Skin epidermis (tissue), 12 donors: Measurements from ENCODE around the gene IL1RL1.

ENCODE experiments used
- H3K27ac ChIP-seq, 21 experiments: fragments of 200-600 bp; sonication (generic) in 11 of 21; one replicate each; pipeline ENCODE4 v1.5.0; 2020; ENCODE audit warnings: mild to moderate bottlenecking in 3 of 21, inconsistent platforms in 2 of 21, moderate library complexity in 2 of 21
- H3K4me3 ChIP-seq, 7 experiments: fragments of 200-600 bp; sonication (generic) in 2 of 7; one replicate each; pipeline ENCODE4 v1.5.0; 2020; ENCODE audit warnings: inconsistent platforms in 2 of 7, mild to moderate bottlenecking in 2 of 7, moderate library complexity in 1 of 7

Gene IL1RL1

DNA sequence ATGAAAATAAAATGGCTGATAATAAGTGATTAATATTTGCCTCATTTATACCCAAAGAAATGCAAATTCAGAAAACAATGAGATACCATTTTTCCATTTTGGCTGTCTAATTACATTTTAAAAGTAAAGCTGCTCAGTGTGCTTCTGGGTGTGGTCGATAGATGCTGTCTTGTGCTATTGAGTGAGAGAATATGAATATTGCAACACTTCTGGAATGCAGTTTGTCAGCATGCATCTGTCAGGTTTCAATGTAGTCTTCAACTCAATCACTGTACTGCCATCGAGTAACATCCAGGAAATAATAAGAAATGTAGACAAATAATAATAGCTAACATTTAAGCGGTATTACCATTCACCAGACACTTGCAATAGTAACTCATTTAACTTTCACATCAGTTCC is 48.2 kb downstream of the IL1RL1 start:
- H3K27ac ChIP-seq: no peak overlapping the region
- no peak overlapping the region for H3K4me3 ChIP-seq

DNA sequence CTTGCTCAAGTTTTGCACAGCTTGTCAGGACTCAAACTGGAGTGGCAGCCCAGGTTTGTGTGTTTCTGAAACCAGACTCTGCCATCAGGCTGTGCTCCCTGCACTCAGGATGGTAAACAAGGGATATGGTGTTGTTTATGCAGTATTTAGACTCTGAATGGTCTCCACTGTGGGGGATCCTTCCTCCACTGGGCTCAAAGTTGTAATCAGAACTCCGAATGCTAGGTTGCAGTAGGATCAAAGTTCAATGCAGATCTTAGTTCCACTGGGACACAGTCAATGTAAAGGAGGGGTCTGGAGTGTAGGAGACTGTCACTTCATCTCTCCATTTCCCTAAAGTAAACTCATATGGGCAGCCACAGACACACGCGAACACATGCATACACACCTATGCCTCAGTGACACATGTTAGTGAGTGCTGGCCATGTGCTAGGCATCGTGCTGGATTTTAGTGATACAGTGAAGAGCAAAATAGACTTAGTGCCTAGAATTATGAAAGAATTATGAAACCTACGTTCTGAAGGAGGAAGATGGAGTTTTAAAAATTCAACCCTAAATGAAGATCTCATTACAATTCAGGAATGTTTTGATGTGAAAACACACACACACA is 50.4 kb downstream of the IL1RL1 start:
- no peak overlapping the region for H3K4me3 ChIP-seq
- no peak overlapping the region for H3K27ac ChIP-seq

DNA sequence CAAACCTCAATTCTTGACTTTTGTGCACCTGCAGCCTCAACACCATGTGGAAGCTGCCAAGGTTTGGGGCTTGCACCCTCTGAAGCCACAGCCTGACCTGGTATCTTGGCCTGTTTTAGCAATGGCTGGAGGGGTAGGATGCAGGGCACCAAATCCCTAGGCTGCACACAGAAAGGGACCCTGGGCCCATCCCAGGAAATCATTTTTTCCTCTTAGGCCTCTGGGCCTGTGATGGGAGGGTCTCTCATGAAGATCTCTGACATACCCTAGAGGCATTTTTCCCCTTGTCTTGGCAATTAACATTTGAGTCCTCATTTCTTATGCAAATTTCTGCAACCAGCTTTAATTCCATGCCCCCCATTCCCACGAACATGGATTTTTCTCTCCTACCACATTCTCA is 54.4 kb downstream of the IL1RL1 start:
- H3K27ac ChIP-seq: no peak overlapping the region

DNA sequence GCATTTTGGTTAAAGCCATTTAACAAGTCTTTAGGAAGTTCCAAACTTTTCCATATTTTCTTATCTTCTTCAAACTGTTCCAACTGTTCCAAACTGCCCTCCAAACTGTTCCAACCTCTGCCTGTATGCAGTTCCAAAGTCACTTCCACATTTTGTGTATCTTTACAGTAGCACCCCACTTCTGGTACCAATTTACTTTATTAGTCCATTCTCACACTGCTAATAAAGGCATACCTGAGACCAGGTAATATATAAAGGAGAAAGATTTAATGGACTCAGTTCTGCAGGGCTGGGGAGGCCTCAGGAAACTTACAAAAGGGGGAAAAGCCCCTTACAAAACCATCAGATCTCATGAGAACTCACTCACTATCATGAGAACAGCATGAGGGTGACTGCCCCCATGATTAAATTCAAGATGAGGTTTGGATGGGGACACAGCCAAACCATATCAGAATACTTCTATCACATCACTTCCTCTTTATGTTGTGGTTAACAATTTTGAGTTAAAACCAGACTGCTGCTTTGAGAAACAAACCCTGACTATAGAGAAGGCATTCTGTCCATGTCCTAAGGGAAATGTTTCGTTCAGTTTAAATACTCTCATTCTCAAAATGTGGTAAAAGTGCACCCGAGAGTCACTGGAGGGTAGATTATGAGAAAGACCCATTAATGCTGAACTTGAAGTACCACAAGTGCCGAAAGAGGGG is 55.2 kb downstream of the IL1RL1 start:
- no peak overlapping the region for H3K4me3 ChIP-seq
- peak overlapping the region in 6 of 21 experiments; percentile 43 to 79 (median 52) for H3K27ac ChIP-seq

More for the DNA sequence above, 54.4 kb downstream of the IL1RL1 start:
- H3K4me3 ChIP-seq: no peak overlapping the region

DNA sequence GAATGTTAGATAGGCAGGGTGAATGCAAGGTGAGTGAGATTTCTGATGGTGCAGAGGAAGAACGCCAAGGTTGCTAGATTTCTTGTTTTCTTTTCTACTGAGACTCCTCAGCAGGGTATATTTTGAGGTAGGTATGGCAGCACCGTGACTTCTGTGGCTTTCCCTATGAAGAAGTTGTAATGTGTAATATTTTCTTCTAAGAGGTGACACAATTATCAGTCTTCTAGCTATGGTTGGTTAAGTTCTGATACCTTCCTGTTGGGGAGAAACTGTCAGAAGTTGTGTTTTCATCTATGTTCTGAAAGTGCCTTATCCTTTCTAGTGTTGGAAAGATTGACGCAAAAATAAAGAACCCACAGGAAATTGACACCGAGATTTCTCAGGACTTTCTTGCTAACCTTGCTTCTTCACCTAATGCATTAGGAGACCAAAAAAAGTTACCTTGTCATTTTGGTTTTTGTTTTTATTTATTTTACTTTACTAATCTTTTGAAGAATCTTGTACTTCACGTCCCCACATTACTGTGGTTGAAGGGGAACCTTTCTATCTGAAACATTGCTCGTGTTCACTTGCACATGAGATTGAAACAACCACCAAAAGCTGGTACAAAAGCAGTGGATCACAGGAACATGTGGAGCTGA is 56.1 kb downstream of the IL1RL1 start:
- Histone ChIP-seq H3K4me3 (no peak overlapping the region), H3K27ac (peak overlapping the region in 6 of 21 experiments; percentile 43 to 79 (median 52))

DNA sequence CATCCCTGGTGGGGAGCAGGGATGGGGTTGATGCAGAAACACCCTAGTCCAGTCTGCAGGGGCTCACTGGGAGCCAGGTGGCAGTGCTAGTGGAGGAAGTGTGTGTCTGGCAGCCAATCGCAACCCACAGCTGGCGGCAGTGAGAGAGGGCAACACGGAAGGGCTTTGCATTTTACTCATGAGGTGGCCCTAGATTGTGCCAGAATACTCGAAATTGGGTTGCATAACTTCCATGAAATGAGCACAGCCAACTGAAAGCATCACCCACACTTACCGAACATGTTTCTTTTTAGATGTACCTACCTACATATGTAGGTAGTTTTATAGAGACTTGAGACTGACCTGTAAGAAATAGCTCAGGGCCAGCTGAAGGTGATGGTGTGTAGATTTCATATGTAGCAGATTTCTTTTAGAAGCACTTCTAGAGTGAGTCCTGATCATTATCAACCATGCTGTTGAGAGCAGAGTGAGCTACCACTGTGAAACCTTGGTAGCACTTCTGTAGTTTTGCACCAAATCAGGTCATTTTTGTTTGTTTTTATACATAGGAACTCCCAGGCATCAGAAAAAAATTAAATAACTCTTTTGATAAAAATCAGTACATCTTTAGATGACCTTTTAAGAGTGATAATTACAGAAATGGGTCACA is 57.2 kb downstream of the IL1RL1 start:
- no peak overlapping the region for H3K4me3 ChIP-seq
- H3K27ac ChIP-seq: peak overlapping the region in 6 of 21 experiments; percentile 13 to 79 (median 40)

DNA sequence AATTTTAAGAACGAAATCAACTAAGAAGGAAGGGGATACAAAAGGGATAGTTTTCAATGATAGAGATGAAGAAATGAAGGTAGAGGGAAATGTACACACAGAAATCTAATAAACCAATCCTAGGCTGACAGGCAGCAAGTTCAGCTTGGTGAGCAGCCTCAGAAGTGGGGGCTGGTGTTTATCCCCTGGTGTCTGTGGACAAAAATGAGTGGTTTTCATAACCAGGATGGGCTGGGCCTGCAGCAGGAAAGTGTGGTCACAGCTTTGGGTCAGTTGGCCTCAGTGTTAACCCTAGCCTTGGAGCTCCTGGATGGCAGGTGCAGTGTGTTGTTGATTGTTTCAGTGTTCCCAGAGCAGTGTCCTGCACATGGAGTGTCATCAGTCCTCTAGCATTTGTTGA is 58.5 kb downstream of the IL1RL1 start:
- Histone ChIP-seq H3K4me3 (no peak overlapping the region), H3K27ac (peak overlapping the region in 2 of 21 experiments; percentile 3 to 5)

DNA sequence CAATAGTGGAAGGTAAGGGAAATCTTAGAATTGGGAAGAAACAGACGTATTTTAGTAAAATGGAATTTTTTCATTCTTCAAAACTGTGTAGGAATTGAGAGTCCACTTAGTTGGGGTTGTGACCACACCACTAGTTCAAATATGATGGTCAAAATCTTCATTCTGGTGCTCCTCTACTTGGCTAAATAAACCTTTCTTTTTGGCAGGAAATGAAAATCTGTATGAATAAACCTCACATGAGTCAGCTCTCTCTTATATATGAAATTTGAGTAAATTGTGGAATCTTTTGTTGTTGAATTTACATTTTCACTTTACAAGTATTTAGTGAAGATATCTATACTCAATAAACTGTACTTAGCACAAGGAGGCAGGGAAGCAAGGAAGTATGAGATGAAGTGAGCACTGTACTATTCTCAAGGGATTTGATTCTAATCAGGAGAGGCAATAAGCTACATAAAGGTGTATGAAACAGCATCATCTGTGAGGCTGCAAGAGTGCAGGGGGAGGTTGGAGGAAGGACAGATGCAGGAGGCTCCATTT is 64.8 kb downstream of the IL1RL1 start:
- no peak overlapping the region for H3K4me3 ChIP-seq
- no peak overlapping the region for H3K27ac ChIP-seq

DNA sequence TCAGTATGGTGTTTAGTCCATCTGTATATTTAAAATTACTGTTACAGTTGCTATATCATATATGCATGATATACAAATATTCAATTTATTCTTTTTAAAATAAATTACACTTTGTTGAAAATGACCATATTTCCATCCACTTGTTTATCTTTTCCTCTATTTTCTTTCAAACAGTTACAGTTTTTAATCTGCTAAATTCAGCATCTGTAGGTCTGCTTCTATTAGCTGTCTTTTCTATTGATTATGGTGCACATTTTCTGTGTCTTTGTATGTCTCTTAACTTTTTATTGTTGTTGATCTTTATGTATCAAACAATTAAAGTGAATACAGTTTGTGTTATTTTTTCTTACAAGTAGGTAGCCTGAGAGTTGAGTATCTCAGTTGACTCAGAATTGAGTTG is 72.4 kb downstream of the IL1RL1 start:
- H3K27ac ChIP-seq: no peak overlapping the region

DNA sequence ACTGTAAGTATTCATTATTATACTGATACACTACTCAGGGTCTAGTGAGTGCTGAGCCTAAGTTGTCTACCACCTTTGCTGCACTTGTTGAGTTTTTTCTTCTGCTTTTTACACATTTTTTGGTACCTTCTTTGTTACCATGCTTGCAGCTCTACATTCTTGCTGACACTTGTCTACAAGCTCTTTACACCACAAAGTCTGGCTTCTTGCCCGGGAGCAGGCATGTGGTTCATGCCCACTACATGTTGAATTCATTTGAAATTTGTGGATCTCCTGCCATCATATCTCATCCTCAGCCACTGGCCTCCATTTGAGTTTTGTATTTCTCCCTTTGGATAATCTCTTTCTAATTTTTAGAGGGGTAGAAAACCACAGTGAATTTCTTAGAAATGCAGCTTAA is 74.2 kb downstream of the IL1RL1 start:
- Histone ChIP-seq H3K27ac (no peak overlapping the region), H3K4me3 (no peak overlapping the region)

More for the DNA sequence above, 72.4 kb downstream of the IL1RL1 start:
- no peak overlapping the region for H3K4me3 ChIP-seq

DNA sequence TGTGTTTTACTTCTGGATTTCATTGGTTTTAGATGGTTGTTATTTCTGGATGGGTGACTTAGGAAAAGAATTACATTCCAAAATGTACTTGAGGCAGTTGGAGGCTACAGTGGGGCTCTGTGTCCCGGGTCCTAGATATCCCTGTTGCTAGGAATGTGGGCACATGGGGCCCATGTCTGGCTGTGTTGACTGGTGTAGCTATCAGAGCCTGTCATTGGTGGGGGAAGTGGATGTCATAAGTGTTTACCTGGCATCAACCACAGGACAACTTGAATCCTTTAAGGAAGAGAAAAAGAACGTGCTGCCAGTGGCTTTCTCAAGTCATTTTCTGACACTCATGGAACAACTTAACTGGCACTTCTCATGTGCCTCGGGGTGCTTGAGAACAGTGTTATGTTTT is 74.6 kb downstream of the IL1RL1 start:
- H3K4me3 ChIP-seq: no peak overlapping the region
- no peak overlapping the region for H3K27ac ChIP-seq

DNA sequence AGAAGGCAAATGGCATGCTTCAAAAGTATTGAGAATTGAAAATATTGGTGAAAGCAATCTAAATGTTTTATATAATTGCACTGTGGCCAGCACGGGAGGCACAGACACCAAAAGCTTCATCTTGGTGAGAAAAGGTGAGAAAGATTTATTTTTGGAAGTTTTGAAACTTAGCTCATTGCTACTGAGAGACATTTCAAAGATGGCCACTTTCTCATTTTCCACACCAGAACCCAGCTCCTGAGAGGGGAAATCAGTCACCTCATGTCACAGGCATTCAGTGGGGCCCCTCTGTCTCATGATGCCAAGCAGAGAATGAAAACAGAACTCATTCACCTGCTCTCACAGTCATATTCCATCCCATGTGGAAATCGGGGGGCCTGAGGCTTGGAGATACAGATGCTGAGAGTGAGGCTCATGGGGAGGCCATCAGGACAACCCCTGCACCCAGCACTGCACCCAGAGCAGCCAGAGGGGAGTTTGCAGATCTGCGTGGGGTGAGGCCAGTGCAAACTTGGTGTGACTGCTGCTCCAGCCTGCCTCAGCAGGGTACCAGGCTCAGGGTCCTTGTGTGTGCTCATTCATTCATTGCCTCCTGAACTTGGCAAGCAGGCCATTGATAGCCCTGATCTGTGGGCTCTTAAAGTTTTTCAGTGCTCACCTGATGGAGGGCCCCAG is 75.6 kb downstream of the IL1RL1 start:
- no peak overlapping the region for H3K27ac ChIP-seq
- no peak overlapping the region for H3K4me3 ChIP-seq

DNA sequence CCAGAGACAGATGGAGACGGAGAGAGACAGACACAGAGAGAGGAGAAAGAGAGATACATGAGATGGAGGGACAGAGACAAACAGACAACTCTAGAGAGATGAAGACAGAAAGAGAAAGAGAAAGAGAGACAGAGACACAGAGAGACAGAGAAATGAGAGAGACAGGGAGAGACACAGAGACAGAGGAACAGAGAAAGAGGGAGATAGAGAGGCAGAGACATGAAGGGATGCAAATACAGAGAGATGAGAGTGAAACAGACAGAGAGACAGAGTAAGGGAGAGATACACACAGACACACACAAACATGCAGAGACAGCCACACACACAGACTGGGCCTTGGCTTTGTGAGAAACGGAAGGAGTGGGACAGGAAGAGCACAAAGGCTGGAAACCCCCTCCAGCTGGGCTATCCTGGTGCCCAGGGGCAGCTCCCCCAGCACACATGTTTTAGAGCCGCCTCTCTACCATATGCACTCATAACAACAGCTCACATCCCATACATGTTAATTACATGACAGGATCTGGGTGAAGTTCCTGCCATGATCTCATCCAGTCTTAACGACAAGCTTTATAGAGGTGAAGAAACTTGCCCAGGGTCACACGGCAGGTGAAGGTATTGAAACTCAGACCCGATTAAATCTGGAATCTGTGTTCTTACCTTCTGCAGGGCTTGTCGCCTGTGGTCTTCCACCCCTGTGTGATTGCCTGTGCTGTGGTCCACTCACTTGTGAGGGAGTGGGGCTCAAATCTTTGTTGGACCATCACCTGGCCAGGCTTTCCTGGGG is 76.6 kb downstream of the IL1RL1 start:
- no peak overlapping the region for H3K27ac ChIP-seq

DNA sequence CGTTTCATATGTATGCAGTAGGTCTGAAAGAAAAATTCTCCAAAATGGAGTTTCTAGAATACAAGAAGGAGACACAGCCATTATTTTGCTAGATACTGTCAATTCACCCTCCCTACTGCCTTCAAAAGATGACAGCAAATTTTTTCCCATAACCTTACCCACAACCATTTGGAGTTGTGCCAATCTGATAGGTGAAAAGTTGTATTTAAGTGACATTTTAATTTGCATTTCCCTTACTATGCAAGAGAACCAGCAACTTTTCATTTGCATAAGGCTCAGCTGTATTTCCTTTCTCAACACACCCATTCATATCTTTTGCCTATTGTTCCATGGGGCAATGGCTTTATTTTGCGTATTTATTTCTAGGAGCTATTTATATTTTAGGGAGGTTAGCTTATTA is 80.2 kb downstream of the IL1RL1 start:
- Histone ChIP-seq H3K4me3 (no peak overlapping the region), H3K27ac (no peak overlapping the region)

More for the DNA sequence above, 76.6 kb downstream of the IL1RL1 start:
- H3K4me3 ChIP-seq: no peak overlapping the region

DNA sequence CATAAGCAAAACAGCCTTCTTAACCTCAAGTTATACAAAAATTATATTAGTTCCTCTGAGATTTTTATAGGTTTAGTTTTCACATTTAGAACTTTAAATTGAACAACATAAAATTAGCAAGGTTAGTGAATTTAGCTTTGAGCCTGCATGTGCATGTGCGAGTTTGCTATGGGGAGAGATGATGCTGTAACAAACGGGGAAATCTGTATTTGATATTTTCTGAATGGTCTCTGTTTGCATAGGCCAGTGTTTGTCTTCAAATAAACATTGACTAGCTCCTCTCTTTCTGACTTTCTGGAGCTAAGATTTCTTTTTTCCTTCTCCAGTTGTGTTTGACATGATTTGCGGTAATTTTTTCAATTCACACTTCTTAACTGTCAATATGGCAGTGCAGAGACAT is 80.7 kb downstream of the IL1RL1 start:
- Histone ChIP-seq H3K4me3 (no peak overlapping the region), H3K27ac (no peak overlapping the region)

DNA sequence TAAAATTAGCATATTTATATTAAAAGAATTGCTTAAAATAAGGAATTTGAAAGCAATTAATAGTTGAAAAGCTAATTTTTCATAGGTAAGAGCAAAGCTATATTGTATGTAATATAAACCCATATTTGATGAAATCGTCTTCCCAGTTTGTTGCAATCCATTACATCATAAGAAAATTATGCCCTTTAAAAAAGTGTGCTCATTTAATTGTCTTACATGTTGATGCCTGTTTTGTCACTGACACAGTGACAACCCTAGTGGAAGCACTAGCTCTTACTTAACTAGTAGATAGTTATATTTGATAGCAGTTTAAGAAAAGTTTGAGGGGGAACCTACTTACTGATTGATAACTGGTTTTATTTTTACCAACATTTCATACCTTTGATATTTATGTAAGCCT is 81.6 kb downstream of the IL1RL1 start:
- no peak overlapping the region for H3K4me3 ChIP-seq
- H3K27ac ChIP-seq: no peak overlapping the region

DNA sequence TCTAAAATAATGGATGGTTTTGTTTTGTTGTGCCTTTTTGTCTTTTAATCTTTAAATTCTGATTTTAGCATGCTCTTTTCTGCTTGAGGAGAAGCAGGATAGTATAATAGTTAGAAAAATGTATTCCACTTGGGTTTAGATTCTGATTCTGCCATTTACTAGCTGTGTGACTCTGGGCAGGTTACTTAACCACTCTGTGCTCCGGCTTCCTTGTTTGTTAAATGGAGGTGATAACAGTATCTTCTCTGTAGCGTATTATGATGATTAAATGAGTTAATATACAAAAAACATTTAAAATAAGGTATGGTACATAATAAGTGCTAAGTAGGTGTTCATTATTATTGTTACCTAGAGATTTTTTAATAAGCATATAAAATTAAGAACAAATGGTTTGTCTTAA is 84.6 kb downstream of the IL1RL1 start:
- Histone ChIP-seq H3K27ac (no peak overlapping the region), H3K4me3 (no peak overlapping the region)

DNA sequence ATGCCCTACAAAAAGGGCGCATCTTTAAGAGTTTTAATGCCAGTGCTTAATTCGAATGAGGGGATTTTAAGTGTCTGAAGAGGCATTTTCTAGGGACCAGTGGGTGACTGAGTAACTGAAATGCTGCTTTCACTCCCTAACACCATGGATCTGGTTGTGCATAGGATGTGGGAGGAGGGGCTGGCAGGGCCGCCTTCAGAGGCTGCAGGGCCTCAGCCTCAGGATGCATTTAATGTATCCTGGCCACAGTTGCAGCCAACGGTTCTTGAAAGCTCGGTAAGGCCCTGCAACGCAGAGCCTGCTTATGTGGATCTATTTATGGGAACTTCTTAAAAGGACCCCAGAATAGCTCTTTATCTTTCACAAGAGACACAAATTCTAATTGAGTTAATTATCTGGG is 85.8 kb downstream of the IL1RL1 start:
- H3K27ac ChIP-seq: no peak overlapping the region
- H3K4me3 ChIP-seq: no peak overlapping the region

DNA sequence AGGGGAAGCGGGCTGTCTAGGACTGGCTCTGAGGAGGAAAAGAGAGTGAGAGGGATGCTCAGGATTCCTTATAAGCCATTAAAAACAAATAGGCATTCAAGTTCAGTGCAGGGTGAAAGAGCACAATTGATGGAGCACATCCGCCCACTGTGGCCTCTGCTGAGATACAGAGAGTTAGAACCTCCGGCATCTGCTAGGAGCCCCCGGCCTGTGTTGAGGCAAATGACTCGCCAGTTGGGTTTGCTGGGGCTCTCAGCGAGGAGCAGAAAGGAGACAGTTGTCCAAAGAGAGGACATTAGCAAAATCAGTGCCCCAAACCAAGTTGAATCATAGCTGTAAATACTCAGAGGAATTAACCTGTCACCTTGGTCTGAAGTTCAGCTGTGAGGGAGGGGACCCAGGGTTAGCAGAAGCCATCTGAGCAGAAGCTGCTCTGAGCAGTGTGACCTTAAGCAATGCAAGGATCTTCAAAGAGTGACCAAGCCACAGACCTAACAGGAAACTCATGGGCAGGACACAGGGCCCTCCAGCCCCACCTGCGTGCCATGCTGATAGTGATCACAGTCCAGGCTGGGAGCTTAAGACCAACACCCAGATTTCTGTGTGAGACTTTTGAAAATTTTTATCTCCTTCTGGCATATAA is 88.3 kb downstream of the IL1RL1 start:
- no peak overlapping the region for H3K27ac ChIP-seq
- H3K4me3 ChIP-seq: no peak overlapping the region
